GM12801 (cell line): ENCODE results near the gene SPSB3.

Experiments
- TF ChIP-seq, protein P1 (sequence below): IDR thresholded peaks from one replicate; pipeline ENCODE4 v1.5.1; 2011; ENCODE audit warnings: control low read depth; ENCODE audit not compliant: insufficient read length; ENCODE audit errors: extremely low read depth

The SPSB3 gene

DNA sequence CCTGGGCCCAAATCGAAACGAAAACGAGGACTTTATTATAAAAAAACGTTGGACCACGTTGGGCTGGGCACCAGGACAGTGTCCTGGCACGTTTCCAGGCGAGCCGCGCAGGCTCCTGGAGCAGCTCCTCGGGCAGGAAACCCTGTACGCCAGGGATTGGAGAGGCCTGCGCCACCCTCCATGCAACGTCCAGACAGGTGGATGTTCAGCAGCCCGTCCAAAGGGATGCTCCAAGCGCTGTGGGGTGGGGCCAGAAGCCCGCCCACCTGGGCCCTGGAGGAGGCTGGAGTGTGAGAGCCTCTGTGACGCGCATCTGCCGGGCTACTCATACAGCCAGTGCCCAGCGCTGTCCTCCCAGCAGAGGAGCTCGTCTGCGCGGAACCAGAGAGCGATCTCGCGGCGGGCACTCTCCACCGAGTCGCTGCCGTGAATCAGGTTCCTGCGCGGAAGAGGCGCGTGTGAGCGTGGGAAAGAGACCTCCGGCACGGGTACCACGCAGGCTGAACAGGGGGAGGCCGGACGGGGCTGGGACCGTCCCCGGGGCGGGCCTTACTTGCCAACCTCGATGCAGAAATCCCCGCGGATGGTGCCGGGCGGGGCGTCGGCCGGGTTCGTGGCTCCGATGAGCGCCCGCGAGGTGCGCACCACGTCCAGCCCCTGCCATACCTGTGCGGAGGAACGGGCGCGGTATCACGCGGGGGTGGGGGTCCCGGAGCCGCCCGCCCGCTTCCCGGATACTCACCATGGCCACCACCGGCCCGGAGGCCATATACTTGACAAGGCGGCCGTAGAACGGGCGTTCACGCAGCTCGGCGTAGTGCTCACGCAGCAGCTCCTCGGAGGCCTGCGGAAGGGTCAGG, 11.8 kb downstream of the SPSB3 start:
- TF ChIP-seq, protein P1, sequence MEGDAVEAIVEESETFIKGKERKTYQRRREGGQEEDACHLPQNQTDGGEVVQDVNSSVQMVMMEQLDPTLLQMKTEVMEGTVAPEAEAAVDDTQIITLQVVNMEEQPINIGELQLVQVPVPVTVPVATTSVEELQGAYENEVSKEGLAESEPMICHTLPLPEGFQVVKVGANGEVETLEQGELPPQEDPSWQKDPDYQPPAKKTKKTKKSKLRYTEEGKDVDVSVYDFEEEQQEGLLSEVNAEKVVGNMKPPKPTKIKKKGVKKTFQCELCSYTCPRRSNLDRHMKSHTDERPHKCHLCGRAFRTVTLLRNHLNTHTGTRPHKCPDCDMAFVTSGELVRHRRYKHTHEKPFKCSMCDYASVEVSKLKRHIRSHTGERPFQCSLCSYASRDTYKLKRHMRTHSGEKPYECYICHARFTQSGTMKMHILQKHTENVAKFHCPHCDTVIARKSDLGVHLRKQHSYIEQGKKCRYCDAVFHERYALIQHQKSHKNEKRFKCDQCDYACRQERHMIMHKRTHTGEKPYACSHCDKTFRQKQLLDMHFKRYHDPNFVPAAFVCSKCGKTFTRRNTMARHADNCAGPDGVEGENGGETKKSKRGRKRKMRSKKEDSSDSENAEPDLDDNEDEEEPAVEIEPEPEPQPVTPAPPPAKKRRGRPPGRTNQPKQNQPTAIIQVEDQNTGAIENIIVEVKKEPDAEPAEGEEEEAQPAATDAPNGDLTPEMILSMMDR, result no peak

DNA sequence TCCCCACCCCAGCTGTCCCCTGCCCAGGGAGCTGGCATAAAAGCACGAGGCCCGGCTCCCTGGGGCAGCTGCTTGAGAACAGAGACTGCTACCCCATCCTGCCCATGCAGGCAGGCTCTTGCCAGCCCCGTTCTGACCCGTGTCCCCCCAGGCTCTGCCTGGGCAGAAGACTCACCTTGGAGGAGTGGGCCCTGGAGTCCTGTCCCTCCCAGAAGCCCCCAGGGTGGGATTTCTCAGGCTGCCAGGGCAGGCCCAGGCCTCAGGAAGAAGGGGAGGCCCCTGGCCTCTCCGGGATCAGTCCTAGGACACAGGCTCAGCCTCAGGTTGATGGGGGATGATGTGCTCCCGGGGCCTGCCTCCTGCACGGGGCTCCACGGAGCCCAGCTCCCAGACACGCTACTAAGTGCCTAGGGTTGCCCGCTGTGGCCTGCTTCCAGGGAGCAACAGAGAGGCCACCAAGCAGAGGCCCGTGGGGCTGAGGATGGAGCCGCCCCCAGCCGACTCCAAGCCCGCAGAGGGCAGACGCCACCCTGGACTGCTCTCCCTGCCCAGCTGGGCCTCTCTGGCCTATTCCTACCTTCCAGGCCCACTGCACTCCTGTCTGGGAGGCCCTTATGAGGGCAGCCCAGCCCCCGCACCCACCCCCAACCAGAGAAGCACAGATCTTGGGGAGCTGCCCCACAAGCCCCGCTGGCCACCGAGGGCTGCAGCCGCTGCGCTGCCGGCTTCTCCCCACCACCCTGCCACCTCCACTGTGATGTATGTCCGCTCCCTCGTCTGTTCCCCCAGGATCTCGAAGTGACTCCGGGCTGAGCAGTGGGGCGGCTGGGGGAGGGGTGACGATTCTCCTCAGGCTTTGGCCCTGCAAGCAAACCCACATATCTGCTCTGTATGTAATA, 12.7 kb downstream of the SPSB3 start:
- TF ChIP-seq, protein P1, result no peak

DNA sequence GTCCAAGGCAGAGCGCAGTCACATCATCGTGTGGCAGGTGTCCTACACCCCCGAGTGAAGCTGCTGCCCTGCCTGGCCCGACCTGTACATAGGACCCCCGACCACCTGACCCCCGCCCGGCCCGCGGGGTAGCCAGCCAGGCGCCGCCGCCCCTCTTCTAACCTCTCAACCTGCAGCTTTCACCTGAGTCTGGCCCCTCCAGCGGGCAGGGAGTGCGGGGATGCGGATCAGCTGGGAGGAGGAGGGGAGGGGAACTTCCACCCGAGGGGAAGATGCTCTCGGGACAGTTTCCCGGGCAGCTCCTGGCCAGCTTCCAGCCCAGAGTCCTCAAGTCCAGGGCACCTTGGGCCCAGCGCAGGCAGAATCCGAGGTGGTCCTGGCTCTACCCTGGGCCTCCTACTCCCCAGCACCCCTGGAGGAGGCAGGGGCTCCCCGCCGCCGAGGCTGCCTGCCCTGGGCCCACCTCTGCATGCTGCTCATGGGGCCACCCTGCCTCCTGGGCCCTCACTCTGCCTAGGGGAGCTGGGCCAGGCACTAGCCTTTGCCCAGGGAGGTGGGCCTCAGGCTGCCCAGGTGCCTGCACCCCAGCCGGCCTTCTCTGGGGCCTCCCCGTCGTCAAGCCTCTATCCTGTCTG, 13.5 kb downstream of the SPSB3 start:
- TF ChIP-seq, protein P1, result no peak

DNA sequence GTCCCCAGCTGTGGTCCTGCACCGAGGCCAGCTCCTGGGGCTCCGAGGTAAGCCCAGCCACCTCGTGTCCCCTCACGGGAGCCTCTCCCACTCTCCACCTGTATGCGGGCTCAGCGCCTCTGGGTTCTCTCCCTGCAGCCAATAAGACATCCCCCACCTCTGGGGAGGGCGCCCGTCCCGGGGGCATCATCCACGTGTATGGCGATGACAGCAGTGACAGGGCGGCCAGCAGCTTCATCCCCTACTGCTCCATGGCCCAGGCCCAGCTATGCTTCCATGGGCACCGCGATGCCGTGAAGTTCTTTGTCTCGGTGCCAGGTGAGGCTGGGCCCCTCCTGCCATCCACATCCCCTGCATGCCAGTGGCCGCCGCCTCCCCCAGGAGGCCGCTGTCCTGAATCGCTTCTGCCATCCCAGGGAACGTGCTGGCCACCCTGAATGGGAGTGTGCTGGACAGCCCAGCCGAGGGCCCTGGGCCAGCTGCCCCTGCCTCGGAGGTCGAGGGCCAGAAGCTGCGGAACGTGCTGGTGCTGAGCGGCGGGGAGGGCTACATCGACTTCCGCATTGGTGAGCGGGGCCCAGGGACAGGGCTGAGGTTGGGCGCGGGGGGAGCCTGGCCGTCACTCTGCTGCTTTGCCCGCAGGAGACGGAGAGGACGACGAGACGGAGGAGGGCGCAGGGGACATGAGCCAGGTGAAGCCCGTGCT, 14.2 kb downstream of the SPSB3 start:
- TF ChIP-seq, protein P1, result no peak

DNA sequence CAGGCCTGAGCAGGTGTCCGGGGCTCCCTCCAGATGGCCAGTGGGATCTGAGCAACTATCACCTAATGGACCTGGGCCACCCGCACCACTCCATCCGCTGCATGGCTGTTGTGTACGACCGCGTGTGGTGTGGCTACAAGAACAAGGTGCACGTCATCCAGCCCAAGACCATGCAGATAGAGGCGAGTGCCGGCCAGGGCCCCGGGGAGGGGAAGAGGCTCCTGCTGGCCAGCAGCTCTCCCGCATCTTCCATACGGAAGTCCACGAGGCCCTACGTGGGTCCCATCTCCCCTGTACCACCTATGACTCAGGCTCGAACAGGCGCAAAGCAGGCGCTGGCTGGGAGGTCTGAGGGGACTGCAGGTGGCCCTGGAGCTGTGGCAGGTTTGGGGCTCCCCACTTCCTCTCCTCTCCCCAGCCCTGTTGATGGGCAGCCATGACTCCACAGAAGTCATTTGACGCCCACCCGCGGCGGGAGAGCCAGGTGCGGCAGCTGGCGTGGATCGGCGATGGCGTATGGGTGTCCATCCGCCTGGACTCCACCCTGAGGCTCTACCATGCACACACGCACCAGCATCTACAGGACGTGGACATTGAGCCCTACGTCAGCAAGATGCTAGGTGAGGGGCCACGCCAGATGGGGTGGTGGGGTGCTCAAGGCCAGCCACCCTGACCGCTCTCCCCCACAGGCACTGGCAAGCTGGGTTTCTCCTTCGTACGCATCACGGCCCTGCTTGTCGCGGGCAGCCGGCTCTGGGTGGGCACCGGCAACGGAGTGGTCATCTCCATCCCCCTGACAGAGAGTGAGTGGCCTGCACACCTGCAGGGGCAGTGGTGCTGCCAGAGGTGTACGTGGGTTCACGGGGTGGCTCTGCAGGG, 15.0 kb downstream of the SPSB3 start:
- TF ChIP-seq, protein P1, result no peak

DNA sequence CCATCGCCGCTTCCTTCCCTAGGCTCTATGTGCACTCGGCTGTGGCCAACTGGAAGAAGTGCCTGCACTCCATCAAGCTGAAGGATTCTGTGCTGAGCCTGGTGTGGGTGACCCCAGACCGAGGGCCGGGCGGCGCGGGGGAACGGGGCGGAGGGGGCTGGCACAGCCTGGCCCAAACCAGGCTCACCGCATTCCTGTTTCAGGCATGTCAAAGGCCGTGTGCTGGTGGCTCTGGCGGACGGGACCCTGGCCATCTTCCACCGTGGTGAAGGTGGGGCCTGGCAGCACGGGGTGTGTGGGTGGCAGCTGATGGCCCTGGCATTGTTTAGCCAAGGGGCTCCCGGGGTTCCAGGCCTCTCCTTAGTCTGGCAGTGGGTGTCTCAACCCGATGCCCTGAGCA, 15.7 kb downstream of the SPSB3 start:
- TF ChIP-seq, protein P1, result no peak
